HG02870 (cell line): Measurements from ENCODE around the gene LRFN4.

Experiments used
- ATAC-seq: cut with Tn5 transposase; IDR thresholded peaks from one replicate; pipeline ENCODE4 v1.9.1; 2021; ENCODE audit warnings: mild to moderate bottlenecking, moderate library complexity; ENCODE audit not compliant: unreplicated experiment

LRFN4 gene

DNA sequence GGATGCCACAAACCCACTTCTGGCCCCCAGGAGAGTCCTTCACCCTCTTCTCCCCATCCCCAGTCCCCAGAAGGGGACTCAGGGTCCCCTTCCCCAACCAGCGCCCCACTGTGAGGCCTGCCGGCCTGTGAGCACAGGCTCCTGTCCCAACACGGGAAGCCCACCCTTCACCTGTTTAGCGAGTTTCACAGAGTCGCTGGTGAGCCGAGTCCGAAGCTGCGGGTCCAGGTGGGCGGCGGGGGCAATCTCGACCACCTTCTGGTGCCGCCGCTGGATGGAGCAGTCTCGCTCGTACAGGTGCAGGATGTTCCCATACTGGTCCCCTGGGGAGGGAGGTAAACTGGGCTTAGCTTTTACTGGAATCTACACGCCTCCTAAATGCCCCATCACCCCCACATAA, 13.3 kb downstream of the LRFN4 start:
- no peak for ATAC-seq

DNA sequence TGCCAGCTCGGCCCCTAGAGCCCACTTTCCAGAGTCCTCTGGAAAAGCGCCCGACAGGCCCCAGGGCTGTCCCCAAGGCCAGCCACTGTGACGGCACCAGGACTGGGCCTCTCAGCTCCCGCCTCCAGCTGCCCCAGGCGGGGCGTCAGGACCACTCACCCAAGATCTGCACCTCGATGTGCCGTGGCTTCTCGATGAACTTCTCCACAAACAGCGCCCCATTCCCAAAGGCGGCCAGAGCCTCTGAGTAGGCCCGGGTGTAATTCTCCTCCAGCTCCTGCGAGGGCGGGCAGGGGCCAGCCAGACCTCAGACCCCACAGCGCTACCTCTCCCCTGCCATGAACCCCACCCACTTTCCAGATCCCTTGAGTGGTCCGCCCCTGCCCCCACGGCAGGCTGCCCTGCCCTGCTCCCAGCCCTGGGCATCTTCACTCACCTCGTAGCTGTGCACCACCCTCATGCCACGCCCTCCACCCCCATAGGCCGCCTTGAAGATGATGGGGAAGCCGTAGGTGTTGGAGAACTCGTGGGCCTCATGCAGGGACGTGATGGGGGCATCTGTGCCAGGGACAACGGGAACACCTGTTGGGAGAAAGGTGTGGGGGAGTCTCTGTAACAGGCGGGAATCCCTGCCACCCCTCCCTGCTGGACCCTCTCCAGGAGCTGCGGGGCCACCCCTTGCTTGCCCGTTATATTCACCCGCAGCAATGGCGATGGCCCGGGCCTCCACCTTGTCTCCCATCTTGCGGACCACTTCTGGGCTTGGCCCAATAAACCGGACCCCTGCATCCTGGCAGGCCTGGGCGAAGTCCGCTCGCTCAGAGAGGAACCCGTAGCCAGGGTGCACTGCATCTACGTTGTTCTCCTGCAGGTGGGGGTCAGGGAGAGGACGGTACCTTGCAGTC, 14.0 kb downstream of the LRFN4 start:
- no peak for ATAC-seq

DNA sequence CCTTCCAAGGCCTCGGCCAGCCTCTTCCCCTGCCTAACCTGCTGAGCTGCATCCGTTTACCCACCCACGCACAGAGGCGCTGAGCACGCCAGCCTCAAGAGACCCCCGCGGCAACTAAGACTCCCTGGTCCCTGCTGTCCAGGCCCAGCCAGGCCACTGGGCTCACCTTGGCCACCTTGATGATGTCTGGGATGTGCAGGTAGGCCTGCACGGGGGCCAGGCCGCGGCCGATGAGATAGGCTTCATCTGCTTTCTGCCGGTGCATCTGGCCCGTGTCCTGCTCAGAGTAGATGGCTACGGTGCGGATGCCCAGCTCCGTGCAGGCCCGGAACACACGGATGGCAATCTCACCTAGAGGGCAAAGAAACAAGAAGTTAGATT, 14.6 kb downstream of the LRFN4 start:
- ATAC-seq, result no peak

DNA sequence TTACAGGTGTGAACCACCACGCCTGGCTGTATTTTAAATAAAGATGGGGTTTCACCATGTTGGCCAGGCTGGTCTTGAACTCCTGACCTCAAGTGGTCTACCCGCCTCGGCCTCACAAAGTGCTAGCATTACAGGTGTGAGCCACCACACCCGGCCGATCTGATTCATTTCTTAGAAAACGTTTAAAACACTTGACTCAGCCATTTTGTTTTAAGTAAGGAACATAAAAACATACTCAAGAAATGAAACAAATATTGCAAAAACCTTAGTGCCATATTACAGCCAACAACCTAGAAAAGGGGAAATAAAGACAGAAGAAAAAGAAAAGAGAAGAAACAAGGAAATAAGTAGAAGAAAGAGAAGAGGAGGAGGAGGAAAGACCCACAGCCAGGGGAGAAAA, 17.4 kb downstream of the LRFN4 start:
- no peak for ATAC-seq

DNA sequence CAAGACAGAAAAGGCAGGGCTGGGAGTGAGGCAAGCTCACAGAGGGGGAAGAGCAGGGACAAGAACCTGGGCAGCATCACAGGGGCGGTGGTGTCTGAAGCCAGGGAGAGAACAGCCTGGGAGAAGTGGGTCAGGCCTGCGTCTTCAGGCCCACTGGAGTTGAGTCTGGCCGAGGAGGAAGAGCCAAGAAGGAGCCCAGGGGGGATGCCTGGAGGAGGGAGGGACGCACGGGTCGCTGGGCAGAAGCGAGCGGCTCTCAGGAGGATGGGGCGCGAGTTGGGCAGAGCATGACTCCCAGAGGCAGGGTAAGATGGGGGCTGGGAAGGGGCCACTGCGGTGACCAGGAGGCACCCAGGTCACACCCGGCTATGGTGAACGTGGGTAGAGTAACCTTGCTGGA, 18.5 kb downstream of the LRFN4 start:
- ATAC-seq, result no peak

DNA sequence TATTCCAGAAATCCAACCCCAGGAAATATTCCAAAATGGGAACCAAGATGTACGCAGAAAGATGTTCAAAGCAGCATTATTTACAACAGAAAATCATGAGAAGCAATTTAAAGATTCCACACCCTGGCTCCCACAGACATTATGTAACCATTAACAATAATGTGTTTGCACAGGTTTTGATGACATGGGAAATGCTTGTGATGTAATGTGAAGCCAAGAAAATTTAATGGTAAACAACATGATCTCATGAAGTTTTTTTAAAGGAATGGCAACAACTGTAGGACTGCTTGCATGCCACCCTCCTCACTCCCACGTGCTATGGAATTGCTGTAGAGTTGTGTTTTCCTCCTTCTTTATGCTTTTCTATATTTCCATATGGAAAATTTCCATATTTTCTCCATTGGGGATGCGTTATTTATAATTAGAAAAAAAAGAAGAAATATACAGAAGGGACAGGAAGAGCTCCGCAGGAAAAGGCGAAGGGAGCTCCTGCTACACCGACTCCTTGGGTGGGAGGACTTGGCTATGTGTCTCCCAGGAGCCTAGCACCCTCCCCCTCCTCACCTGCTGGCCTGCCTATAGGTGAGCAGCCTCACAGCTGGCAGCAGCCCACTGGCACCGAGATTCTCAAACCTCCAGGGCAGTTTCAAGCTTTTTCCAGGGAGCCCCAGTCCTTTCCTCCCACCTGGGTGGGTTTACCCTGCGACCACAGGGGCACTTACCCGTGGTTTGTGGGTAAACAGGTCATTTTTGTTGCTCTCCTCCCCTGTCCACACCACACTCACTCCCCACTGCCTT, 20.9 kb downstream of the LRFN4 start:
- no peak for ATAC-seq

DNA sequence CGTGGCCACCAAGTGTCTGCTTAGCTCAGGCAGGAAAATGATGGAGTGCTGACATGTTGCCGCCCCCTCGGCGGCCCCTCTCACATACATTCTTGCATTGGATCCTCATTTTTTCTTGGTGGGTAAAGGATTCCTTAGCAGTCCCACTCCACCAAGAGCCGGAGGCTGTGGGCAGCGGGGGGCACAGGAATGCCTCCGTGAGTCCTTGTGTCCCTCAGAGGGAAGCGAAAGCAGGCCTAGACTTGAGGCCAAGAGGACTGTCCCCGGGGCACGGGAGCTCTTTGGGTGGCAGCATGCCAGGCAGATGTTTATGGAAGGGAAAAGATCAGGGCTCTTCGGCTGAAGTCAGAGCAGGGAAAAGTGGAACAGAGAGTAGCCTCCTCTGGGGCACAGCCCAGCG, 21.6 kb downstream of the LRFN4 start:
- ATAC-seq, result no peak

DNA sequence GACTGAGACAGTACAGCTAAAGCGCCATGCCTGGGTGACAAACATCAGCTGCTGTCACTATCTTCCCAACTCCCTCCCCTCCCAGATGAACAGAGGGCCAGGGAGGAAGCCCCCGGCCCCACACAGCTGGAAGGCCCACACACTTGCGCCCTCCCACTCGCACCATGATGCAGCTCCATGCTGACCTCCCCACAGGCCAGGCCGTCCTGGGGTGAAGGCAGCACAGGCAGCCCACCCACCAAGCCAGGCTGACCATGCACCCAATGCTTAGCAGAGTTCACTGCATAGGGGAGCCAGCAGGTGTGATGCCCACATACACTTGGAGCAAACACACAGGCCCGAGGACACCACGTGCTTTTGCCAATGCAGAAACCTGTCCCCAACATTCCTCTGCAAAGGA, 22.1 kb downstream of the LRFN4 start:
- ATAC-seq, result no peak

DNA sequence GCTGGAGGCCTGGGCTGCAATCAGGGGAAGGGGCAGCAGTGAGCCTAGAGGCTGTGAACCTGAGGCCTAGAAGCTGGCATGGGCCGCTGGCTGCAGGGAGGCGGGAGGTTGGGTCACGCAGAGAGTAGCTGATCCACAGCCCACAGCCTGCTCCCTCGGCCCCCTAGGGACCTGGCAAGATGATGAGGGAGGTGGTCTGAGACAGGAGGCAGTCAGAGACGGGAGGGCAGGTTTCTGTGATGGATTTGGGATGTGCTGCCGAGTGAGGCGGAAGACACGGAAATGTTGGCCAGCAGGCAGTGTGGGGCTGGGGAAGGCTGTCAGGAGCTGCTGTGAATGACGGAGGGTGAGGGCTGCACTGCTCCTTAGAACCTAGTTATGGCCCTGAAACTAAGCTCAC, 22.7 kb downstream of the LRFN4 start:
- no peak for ATAC-seq

DNA sequence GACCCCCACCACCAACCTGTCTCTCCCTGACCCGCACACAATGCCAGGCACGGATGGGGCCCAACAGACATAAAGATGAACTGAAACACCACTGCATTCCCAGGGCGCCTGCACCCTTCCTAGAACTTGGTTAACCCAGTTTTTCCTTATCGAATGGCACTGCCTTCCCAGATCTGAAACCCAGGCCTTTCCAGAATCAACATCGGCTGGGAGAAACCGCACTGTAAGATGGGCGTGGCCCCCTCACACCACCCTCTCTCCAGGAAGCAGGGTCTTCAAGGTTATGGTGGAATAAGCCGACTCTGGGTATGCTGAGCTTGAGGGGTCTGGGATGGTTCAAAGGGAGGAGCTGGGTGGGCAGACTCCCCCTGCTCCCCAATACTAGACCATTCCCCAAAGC, 23.1 kb downstream of the LRFN4 start:
- no peak for ATAC-seq

DNA sequence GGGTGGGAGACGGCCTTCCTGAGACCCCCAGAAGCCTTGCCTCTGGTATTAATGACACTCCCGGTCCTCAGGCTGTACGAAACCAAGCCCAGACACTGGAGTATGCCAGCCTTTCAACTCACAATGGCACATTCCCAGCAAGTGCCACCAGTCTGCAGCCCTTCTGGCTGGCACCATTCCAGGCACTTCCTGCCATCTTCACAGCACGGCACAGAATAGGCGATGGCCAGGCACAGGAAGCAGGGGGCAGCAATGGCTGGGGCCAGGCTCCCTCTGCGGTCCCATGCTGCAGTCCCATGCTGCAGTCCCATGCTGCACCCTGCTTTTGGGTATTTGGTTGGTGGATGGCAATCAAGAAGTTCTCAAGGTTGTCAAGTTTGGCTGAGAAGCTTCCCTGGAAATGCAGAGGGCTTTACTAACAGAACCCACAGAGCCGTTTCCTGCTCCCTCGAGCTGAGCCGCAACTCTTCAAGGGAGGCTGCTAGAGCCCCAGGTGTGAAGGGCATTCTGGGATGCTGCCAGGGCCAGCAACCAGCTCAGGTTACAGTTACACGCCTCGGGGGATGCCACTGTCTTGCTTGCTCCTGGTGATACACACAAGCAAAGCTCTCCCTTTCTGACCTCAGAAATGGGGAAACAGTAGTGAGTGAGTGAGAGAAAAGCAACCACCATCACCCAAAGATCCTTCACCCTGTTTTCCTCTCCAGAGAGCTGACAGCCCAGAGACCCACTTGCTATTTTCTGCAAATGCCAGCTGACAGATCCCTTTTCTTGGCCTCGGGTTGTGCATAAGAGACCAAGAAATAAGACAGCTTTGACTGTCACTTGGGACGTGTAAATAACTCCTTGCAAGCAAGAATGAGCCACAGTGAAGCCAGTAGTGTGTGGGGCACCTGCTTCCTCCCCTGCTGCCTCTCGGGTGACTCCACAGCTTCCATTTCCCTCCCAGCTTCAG, 23.9 kb downstream of the LRFN4 start:
- ATAC-seq, result no peak

DNA sequence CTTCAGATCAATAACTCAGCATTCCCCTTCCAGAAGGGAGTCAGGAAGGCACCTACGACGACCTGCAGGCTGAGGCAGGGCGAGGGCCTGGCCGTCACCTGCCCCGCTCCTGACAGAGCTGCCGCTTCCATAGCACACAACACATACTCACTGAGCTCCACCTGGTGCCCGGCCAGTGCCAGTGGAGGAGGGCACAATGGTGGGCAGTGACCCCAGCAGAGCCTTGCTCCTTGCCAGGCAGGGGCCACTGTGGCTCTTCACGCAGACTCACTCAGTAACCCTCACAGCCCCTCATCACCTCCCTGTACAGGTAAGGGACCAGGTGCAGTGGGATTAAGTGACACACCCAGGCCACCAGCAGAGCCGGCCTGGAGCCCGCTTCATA, 24.6 kb downstream of the LRFN4 start:
- no peak for ATAC-seq

DNA sequence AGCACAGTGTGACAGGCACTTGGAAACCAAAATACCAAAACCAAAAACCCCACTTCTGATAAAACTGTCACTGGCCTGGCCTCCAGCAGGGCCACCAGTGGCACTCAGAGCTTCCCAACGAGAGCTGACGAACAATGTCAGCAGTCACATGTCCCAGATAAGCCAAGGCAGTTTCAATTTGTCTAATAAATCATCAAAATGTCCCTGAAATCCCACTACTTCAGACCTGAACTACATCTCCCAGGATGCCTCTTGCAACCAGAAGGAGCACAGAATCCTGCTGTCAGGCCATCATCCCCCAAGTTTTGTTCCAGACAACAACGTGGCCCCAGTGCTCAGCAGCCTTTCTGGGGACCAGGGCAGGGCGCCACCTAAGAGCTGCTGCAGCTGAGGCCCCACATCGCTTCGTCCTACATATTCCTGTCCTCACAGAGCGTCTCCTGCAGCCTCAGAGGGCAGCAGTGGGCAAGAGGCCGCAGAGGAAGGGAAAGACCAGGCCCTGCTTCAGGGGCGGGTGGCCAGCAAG, 25.1 kb downstream of the LRFN4 start:
- ATAC-seq, result no peak

DNA sequence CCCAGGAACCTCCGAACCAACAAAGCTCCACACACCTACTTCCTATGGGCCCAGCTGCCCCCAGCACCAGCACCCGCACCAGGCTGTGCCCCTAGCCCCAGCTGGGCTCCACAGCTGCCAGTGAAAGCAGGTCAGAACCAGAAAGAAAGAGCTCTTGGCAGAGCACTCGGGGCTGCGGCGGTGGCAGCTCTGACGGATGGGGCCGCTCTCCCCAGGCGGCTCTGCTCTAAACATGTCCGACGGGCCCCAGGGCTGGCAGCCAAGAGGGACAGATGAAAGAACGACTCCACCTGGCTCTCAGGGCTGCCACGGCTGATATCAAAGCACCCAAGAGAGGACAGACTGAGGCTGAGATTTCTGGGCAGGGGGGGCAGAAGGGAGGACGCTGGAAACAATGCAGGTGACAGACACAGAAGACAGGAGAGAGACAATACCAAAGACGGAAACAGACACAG, 25.7 kb downstream of the LRFN4 start:
- ATAC-seq, result no peak

DNA sequence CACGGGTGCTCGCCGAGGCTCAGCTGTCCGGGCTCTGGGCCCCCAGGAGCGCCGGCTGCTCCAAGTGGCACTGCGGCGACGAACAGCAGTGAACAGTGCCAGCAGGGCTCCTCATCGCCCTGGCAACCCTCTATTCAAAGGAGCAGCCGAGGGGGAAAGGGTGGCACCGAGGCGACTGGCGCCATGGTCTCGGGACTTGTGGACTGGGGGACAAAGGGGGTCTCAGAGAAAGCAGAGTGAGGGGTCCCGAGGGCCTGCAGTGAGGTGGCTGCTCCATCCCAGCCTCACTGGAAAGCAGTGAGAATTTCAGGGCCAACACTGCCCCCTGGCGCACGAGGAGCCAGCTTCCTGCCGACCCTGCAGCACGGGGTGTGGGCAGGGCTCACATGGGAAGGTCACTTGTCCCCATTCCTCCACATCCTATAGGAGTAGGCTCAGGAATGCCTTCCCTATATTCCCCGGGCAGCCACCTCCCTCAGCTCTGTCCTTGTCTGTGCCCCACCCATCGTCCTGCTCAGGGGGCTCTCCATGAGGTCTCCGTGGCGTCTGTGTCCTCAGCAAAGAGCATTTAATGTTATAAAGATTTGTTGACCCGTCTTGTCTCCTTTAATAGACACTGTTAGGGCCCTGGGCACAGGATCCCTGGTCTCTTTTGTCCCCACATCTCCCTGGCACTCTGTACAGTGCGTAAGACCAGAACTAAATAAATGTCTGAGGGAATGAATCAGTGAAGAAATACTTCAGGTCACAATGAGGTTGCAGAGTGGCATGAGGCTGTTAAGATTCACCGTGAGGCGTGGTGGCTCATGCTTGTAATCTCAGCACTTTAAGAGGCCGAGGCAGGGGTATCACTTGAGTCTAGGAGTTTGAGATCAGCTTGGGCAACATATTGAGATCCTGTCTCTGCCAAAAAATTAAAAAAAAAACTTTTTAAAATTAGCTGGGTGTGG, 26.4 kb downstream of the LRFN4 start:
- no peak for ATAC-seq

DNA sequence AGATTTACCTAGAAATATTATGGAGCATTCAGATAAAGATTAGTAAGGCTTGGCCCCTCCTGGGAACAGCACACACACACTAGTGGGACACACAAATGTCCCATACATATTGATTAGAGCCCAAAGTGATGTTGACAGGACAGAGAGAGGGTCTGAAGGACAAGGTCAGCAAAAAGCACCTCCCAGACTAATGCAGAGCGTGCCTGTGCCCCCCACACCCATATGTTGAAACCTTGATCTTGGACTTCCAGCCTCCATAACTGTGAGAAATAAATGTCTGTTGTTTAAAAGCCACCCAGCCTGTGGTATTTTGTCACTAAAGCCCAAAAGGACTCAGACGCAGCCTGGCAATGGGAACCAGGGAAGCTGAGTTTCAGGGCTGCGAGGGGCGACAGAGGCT, 27.6 kb downstream of the LRFN4 start:
- ATAC-seq, result no peak

DNA sequence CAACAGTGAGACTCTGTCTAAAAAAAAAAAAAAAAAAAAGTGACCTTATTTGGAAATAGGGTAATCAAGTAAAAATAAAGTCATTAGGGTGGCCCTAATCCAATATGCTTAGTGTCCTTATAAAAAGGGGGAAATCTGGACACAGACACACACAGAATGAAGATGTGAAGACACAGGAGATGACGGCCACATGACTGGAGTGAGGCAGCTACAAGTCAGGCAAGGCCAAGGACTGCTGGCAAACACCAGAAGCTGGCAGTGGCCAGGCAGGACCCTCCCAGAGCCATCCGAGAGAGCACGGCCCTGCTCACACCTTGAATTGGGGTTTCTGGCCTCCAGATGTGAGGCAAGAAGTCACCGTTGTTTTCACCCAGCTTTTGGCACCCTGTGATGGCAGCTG, 28.6 kb downstream of the LRFN4 start:
- no peak for ATAC-seq

DNA sequence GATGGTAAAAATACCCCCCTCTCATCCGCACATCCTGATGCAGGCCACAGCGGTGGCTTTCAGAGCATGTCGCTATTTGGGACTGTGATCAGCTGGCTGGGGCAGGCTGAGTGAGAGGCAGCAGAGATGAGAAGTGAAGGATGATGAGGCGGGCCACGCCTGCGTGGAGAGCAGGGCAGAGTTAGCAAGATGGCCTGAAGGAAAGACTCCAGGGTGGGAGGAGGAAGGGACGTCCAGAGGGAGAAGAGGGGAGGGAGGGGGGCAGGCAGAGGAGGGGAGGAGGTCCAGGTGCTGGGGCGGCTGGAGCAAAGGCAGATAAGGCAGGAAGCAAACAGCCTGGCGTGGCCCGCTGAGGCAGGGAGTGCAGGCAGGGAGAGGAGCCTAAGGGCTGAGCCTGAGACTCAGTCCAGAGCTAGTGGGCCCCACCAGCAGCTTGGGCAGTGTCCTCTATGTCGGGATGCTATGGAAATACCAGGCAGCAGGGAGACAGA, 29.1 kb downstream of the LRFN4 start:
- ATAC-seq, result no peak

DNA sequence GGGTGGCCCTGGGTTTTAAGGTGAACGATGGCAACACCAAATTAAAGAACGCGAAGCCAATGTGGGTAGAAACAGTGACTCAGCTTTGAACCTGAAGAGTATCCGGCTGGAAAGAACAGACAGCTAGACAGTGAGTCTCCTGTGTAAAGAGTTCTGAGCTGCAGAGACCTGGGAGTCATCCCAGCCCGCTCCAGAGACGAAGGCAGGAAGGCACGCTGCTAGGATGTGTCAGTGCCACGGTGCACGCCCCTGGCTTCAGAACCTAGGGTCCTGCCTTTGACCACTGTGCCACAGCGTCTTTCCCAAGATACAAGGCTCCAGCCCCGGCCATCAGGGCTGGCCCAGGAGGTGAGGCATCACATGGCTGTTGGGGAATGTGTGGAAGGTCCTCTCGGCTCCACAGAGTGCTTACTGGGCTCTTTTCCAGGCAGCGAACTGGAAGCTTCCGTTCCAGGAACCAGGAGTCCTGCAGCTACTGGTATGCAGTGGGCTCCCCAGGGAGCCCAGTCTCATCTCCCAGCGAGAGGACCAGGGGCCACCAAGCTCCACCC, 29.9 kb downstream of the LRFN4 start:
- ATAC-seq, result no peak
